SK-MEL-5 (cell line): ENCODE data around the gene RPS5. TPM values are rescaled to one million over a fixed set of nuclear protein-coding genes. Genes with fewer than 3 reads are reported as not detected.
A peak's percentile ranks its signal among the peaks of the same experiment; 100 is the strongest.
"Not testable (repeated sequence)": the region's sequence is repeated elsewhere in the genome, so short reads cannot be mapped to it uniquely, and the experiment has no call there.

ENCODE experiments used
- DNase-seq: peaks from one replicate; pipeline ENCODE4 v3.0.0-alpha.2; 2016; ENCODE audit warnings: low read depth, low spot score
- in situ Hi-C: cut with HindIII; loops from 2 replicates; pipeline ENCODE4 v1.10.0; 2016; ENCODE audit warnings: low sequenced_read_pairs, high pct_unique_total_duplicates, low pct_unique_long_range_greater_than_20kb
- total RNA-seq: library from RNA; depleted of rRNA; stranded (reverse); fragments of >200 nt; shearing (Covaris generic); gene quantifications from 2 replicates; pipeline ENCODE4 v1.2.3, GENCODE V29; 2014

The RPS5 gene
- total RNA-seq, 1 experiment from 2014 or later: 1,795 TPM

DNA sequence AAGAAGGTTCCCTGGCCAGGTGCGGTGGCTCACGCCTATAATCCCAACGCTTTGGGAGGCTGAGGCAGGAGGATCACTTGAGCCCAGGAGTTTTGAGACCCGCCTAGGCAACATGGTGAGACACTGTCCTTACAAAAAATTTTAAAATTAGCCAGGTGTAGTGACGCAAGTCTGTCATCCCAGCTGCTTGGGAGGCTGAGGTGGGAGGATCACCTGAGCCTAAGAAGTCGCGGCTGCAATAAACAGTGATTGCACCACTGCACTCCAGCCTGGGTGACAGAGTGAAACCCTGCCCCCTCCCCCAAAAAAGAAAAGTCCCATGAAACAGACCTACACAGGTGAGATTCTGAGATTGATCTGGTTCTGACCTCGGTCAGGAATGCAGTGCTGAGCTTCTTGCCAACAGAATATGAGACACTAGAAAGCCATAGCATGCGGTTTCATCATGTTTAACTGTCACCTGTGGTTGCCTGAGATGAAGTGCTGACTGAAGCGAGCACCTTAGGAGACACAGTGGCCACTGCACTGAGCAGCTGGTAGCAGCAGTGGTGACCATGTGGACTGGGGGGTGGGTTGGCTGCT lies 31.8 kb upstream of the RPS5 start:
- in situ Hi-C loops: no loop called here
- DNase-seq: no peak

DNA sequence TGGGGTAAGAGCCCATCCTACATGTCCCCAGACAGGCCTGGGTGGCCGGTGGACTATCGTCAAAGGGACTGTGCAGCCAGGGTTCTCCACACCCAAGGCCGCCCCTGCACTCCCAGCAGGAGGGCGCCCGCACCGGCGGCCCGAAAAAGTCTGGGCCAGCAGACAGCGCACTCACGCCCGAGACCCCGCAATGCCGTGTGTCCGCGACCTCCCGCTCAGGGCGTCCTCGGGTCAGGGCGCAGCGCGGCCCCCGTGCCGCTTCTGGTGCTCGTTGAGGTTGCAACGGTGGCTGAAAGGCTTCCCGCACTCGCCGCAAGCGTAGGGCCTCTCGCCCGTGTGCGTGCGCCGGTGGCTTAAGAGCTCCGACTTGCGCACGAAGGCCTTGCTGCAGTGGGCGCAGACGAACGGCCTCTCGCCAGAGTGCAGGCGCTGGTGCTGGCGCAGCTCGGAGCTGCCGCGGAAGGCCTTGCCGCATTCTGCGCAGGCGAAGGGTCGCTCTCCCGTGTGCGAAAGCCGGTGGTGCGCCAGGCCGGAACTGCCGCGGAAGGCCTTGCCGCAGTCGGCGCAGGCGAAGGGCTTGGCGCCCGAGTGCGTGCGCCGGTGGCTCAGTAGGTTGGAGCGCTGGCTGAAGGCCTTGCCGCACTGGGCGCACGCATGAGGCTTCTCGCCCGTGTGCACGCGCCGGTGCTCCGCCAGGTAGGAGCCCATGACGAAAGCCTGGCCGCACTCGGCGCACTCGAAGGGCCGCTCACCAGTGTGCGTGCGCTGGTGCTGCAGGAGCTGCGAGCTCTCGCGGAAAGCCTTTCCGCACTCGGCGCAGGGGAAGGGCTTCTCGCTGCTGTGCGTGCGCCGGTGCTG lies 30.9 kb upstream of the RPS5 start:
- in situ Hi-C loops: no loop called here
- DNase-seq: no peak

DNA sequence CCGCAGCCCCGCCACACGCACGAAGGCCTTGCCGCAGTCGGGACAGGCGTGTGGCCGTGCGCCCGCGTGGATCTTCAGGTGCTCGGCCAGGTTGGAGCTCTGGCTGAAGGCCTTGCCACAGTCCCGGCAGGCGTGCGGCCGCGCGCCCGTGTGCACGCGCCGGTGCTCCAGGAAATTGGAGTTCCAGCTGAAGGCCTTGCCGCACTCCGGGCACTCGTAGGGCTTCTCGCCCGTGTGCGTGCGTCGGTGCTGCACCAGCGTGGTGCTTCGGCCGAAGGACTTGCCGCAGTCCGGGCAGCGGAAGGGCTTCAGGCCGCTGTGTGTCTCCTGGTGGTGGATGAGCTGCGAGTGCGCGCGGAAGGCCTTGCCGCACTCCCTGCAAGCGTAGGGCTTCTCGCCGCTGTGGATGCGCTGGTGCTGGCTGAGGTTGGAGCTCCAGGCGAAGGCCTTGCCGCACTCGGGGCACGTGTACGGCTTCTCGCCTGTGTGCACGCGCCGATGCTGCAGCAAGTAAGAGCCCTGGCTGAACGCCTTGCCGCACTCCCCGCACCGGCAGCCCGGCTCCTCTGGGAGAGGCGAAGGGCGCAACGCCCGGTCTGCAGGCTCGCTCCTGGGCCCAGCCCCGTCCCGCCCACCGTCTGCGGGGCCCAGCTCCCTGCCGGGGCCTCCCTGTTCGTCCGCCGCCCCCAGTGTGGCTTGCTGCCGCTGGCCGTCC lies 30.1 kb upstream of the RPS5 start:
- in situ Hi-C loops: no loop called here
- no peak for DNase-seq

DNA sequence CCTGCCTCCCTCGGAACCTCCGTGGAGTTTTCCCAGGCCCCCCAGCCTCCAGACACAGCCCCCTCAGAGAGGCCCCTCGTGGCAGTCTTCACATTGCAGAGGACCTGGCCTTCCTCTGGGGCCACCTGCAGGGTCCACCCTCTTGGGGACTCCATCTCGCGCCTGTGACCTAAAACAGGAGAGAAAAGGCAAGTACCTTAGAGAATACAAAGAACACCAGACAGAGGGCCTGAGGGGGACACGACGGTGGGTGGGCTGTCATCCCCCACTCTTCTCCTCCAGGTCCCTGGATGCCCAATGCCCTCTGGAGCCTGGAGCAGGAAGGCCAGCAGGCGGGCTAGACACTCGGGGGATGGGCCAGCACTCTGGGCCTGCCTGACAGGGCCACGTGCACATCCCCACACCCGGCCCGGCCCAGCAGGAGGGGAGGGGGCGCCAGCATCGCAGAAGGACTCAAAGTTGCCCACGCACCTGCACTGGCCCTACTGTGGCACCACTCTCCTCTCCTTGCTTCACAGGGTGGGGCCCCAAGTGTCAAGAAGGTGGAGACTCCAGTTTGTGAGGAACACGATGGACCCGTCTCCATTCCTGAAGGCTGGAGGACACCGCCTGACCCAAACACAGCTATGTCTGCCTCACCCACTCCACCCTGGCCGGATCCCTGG lies 29.5 kb upstream of the RPS5 start:
- no peak for DNase-seq

DNA sequence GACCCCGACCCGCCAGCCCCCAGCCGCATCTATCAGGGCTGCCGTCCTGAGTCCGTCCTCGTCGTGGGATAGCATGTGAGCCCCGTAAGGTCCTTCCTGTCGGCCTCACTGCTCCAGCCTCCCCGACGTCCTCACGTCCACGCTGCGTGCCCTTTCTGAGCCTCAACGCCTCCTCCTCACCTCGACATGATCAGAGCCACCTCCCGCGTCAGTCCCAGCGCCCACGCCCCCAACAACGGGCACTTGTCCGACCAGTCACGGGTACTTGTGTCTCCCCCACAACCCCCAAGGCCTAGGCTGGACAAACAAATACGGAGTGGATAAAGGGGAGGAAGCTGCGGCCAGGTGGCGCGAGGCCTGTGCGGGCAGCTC lies 25.2 kb upstream of the RPS5 start:
- in situ Hi-C loops: no loop called here
- peak; percentile 30 for DNase-seq

More for the DNA sequence above, 29.5 kb upstream of the RPS5 start:
- in situ Hi-C loops: no loop called here

DNA sequence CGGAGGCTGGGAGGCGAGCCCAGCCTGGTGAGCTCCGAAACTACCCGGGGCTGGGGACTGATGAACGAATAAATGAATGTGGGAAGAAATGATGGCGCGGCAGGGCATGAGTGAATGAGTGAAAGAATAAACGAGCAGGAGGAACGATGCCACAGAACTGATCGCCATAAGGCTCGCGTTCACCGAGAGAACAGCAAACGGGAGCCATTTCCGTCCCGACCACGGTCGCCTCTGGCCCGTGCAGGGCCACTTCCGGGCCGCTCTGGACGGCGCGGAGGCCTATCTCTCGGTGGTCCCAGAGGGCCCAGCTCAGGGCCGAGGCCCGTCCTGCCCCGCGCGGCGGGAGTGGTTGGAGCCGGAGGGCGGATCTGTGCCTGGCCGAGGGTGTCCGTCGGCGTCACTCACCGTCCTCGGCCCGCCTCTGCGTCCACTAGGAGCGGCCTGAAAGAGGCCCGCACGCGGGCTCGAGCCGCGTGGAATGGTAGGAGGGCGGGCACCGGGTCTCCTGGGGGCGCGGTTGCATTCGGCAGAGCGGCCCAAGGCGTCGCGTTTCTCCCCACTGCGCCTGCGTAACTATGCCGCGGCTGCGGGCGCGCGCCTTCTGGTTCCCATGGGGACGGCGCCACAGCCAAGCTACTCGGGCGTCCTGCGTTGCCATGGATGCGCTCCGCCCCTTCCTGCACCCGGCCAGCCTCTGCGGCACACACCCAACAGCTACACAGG lies 24.6 kb upstream of the RPS5 start, which contains the start of gene ZNF497:
Gene ZNF497, minus strand, starts transcription at position 480 of the 723 bp plus-strand sequence. CDS start 5,116 bp downstream, outside the sequence.
- DNase-seq: peak; percentile 93
- in situ Hi-C loops: no loop called here

DNA sequence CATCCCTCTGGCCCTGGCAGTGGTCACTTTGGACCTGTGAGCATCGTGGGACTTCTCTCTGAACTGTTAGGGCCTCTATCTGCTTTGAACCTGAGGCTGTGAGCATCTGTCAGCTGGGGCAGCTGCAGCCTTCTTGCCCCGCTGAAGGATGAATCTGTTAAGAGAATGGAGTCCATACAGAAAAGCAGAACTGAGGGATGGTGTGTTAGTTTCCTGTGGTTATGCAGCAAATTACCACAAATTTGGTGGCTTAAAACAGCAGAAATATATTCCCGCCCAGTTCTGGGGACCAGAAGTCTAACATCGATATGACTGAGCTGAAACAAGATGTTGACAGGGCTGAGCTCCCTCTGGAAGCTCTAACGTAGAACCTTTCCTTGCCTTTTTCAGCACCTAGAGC lies 22.9 kb upstream of the RPS5 start:
- in situ Hi-C loops: no loop called here
- no peak for DNase-seq

DNA sequence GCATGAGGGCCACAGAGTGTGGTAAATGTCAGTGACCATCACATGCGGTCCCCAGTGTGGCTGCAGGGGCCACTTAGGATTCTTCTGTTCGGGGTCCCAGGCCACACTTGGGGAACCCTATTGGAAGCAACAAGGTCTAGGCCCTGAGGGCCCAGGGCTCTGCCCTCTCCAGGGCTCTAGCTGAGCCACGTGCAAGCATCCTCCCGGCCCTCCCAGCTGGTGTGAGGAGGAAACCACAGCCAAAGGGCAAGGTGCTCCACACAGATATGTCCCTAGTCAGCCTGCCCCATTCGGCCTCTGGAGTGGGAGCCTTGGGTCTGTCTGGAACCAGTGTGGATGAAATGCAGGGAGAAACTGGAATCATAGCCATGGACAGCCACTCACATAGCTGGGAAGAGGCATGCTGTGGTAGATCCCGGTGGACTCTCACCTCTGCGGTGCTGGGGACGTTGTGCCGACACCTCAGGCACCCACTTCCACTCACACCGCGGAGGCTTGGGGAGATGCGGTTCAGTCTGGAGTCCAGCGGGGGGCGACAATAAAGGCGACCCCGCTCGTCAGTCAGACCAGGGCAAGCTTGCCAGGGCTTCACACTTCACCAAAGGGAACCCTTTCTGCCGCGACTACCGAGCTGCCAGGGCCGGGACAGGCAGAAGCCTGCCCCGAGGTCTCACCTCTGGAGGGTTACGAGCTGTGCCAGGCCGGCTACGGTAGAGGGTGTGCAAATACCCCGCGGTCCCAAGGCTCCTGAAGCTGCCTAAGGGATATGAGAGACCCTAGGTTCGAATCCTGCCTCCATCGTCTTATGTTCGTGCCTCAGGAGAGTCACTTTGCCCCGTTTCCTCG lies 20.3 kb upstream of the RPS5 start:
- no peak for DNase-seq

DNA sequence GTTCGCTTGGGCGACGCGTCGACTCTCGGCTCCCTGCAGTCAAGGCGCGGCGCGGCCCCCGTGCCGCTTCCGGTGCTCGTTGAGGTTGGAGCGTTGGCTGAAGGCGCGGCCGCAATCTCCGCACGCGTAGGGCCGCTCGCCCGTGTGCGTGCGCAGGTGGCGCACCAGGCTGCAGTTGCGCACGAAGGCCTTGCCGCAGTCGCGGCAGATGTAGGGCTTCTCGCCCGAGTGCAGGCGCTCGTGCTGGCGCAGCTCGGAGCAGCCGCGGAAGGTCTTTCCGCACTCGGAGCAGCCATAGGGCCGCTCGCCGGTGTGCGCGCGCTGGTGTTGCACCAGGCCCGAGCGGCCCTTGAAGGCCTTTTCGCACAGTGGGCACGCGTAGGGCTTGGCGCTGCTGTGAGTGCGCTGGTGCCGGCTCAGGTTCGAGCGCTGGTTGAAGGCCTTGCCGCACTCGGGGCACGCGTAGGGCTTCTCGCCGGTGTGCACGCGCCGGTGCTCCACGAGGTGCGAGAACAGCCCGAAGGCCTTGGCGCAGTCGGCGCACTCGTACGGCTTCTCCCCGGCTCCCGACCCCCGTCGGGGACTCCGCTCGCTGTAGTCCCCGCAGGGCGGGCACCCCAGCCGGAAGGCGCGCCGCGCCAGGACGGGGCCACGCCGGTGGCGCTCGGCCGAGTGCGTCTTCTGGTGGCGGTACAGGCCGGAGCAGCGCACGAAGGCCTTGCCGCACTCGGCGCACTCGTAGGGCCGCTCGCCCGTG lies 19.2 kb upstream of the RPS5 start:
- in situ Hi-C loops: no loop called here
- DNase-seq: no peak

More for the DNA sequence above, 20.3 kb upstream of the RPS5 start:
- in situ Hi-C loops: no loop called here

DNA sequence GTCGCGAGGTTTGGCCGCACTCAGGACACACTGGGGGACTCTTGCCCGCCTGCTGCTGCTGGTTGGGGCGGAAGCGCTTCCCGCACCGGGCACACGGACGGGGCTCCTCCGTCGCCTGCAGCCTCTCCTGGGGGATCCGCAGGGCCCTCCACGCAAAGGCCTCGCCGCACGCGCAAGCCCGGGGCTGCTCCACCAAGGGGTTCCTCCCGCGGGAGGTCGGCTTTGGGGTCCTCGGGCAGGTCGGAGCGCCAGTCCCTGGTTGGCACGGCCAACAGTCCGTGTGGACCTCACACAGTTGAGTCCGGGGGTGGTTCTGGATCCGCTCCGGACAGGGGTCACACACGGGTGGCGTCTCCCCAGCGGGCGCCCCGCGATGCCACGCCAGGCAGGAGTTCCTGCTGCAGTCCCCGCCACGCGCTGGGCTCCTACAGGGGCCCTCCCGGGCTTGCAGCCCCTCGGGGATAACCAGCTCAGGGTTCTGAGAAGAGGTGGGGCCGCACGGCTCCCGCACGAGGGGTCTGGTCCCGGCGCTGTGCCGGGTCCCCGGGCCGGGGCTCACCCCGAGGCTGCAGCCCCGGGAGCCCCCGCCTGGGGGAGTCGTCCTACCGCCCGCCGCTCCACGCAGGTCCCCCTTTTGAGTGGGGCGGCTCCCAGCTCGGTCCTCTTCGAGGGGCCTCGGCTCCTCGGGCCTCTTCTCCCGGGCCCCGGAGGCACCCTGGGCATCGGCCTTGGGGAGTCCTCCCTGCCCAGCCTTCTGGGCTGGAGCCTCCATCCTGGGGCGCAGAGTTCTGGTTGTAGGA lies 18.3 kb upstream of the RPS5 start:
- in situ Hi-C loops: no loop called here
- DNase-seq: no peak

DNA sequence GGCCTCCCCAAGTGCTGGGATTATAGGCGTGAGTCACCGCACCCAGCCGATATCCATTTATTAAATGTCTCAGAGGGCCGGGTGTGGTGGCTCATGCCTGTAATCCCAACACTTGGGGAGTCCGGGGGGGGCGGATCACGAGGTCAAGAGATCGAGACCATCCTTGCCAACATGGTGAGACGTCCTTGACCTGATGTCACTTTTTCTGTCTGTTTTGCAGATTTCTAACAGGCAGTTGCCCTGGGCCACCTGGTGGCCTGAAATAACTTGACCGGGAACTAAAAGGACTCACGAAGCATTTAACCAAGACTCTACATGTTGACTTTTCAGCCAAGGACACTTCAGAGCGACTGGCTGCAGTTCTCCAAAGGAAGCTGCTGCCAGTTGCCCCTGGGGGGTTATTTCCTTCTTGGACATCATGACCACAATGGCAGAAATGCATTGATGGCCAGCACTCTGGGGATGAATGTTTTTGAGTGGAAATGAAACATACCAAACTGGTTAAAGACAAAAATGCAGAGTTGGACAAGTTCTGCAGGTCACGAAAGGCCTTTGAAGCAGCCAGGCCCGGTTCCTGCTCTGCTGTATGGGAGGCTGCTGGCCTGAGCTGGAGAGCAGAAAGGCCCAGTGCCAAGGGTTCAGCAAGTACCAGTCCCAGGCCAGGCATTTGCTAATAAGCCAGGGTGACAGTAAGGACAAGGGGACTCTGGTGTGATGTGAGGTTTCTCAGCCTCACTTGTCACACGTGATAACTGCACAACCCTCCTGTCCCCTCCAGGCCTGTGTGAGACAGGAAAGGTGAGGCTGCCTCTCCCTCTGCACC lies 14.5 kb upstream of the RPS5 start:
- DNase-seq: peak; percentile 23

DNA sequence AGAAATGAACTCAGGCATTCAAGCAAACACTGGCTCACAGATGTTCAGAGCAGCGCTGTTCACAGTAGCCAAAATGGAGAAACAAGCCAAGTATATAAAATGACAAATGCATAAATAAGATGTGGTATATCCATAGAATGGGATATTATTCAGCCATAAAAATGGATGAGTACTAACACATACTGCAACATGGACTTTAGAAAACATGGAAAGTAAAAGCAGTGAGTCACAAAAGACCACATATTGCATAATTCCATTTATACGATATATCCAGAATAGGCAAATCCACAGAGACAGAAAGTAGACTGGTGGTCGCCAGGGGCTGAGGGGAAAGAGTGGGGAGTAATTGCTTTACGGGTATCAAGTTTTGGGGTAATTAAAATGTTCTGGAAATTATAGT lies 12.9 kb upstream of the RPS5 start:
- in situ Hi-C loops: no loop called here
- DNase-seq: no peak

More for the DNA sequence above, 14.5 kb upstream of the RPS5 start:
- in situ Hi-C loops: no loop called here

DNA sequence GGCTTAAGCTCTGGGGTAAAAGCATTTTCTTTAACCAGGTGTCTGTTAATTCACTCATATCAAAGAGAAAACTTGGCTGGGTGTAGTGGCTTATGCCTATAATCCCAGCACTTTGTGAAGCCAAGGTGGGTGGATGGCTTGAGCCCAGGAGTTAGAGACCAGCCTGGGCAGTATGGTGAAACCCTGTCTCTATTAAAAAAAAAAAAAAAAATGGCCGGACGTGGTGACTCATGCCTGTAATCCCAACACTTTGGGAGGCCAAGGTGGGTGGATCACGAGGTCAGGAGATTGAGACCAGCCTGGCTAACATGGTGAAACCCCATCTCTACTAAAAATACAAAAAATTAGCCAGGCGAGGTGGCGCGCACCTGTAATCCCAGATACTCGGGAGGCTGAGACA lies 10.3 kb upstream of the RPS5 start:
- DNase-seq, in situ Hi-C loops: not testable (repeated sequence)

DNA sequence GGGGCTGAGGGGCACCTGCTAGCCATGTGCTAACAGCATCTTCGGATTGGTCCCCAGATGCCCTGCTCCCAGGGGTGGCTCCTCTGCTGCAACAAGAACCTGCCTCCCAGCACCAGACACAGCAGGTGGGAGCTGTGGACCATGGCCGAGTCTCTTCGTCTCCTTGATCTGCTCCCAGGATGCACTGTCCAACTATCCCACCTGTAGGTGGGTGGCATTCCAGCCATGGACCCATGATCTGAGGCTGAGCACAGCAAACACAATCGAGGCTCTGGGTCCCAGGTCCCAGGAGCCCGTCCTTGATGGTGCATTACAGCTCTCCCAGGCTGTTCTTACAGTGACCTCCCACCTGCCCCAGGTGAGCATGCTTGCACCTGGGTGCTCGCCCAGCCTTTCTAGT lies 7.8 kb upstream of the RPS5 start:
- in situ Hi-C loops: no loop called here
- no peak for DNase-seq
